ENCODE measurements around the gene BPIFB6. TPM values are rescaled to one million over a fixed set of nuclear protein-coding genes. Genes with fewer than 3 reads are reported as not detected.

Gene BPIFB6
- total and polyA plus RNA-seq, 9 donors = not detected

DNA sequence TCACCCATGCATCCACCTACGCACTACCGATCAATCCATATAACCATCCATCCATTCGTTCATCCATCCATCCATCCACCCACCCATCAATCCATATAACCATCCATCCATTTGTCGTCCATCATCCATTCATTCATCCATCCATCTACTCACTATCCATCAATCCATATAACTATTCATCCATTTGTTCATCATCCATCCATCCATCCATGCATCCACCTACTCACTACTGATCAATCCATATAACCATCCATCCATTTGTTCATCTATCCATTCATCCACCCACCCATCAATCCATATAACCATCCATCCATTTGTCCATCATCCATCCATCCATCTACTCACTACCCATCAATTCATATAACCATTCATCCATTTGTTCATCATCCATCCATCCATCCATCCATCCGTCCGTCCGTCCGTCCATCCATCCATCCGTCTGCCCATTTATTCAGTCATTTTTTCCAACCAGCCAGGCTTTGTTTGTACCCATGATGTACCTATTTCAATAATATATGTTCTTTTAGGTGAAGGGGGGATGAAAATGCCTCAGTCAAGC, 6.1 kb upstream of the BPIFB6 start:
- no peaks in the 10 kb centered on the region for H3K4me1 ChIP-seq (ENCODE audit: insufficient read depth)
- H3K27me3 ChIP-seq = no peaks in the 10 kb centered on the region
- WGBS, 3 donors = 45 to 92% (median 88%) methylated on average over 9 of the region's 9 CpGs
- no peaks in the 10 kb centered on the region for H3K9me3 ChIP-seq
- intact Hi-C loops (cut with DNase I) = loop anchor here in 1 of 4 donors (5.0 kb wide), 1 partner anchor 332 kb away; no protein-coding TSS in a partner anchor
- no peaks in the 10 kb centered on the region for H3K36me3 ChIP-seq
- DNase-seq = no peak
- H3K4me3 ChIP-seq = no peak overlapping the region
- no peak overlapping the region for H3K27ac ChIP-seq
- no peak for TF ChIP-seq POLR2A (IDR thresholded peaks at IDR 0.05)
- TF ChIP-seq, protein P1, sequence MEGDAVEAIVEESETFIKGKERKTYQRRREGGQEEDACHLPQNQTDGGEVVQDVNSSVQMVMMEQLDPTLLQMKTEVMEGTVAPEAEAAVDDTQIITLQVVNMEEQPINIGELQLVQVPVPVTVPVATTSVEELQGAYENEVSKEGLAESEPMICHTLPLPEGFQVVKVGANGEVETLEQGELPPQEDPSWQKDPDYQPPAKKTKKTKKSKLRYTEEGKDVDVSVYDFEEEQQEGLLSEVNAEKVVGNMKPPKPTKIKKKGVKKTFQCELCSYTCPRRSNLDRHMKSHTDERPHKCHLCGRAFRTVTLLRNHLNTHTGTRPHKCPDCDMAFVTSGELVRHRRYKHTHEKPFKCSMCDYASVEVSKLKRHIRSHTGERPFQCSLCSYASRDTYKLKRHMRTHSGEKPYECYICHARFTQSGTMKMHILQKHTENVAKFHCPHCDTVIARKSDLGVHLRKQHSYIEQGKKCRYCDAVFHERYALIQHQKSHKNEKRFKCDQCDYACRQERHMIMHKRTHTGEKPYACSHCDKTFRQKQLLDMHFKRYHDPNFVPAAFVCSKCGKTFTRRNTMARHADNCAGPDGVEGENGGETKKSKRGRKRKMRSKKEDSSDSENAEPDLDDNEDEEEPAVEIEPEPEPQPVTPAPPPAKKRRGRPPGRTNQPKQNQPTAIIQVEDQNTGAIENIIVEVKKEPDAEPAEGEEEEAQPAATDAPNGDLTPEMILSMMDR (IDR thresholded peaks at IDR 0.05) = no peak
- TF ChIP-seq EP300 (IDR thresholded peaks at IDR 0.05) = no peak

- Histone ChIP-seq H3K4me3 (no peak overlapping the region), H3K9me3 (no peaks in the 10 kb centered on the region), H3K36me3 (no peaks in the 10 kb centered on the region), H3K27ac (no peak overlapping the region), H3K27me3 (no peaks in the 10 kb centered on the region), H3K4me1 (ENCODE audit: insufficient read depth) (no peaks in the 10 kb centered on the region)
- intact Hi-C loops (cut with DNase I) = loop anchor here in 1 of 4 donors (5.0 kb wide), 1 partner anchor 331 kb away; no protein-coding TSS in a partner anchor
- TF ChIP-seq, protein P1 (IDR thresholded peaks at IDR 0.05) = no peak
- TF ChIP-seq POLR2A (IDR thresholded peaks at IDR 0.05) = no peak
- no peak for TF ChIP-seq EP300 (IDR thresholded peaks at IDR 0.05)
- DNase-seq = no peak
- WGBS, 3 donors = 60 to 70% (median 66%) methylated on average over 5 of the region's 5 CpGs
These were observed 5.2 kb upstream of the BPIFB6 start for GRCh38 chr20:33026072-33026778.

- 60 to 70% (median 62%) methylated on average over 10 of the region's 10 CpGs for WGBS, 3 donors
- intact Hi-C loops (cut with DNase I) = loop anchor here in 1 of 4 donors (5.0 kb wide), 1 partner anchor 330 kb away; no protein-coding TSS in a partner anchor
These were observed 4.4 kb upstream of the BPIFB6 start for GRCh38 chr20:33026779-33027759.

More at GRCh38 chr20:33026779-33027759, 4.4 kb upstream of the BPIFB6 start:
- H3K27ac ChIP-seq = no peak overlapping the region
- TF ChIP-seq, protein P1 (IDR thresholded peaks at IDR 0.05) = no peak
- TF ChIP-seq POLR2A (IDR thresholded peaks at IDR 0.05) (no peak), EP300 (IDR thresholded peaks at IDR 0.05) (no peak)
- no peaks in the 10 kb centered on the region for H3K36me3 ChIP-seq
- no peak overlapping the region for H3K4me3 ChIP-seq
- no peaks in the 10 kb centered on the region for H3K9me3 ChIP-seq
- no peaks in the 10 kb centered on the region for H3K4me1 ChIP-seq (ENCODE audit: insufficient read depth)
- DNase-seq = no peak
- no peaks in the 10 kb centered on the region for H3K27me3 ChIP-seq
